Suprapubic skin (tissue), 4 donors: ENCODE data around the gene PTCHD1. TPM values are rescaled to one million over a fixed set of nuclear protein-coding genes. Genes with fewer than 3 reads are reported as not detected.

Source experiments
- DNase-seq, 2 donors: peaks; one replicate each; pipeline ENCODE4 v3.0.0-alpha.2; 2019; ENCODE audit warnings: low spot score in 2 of 2
- H3K27ac ChIP-seq: fragments of 200-600 bp; sonication (generic); one replicate; pipeline ENCODE4 v1.5.1; 2019
- H3K27me3 ChIP-seq: fragments of 200-600 bp; sonication (generic); one replicate; pipeline ENCODE4 v1.5.1; 2019
- H3K36me3 ChIP-seq: fragments of 200-600 bp; sonication (generic); one replicate; pipeline ENCODE4 v1.5.1; 2019
- H3K4me1 ChIP-seq: fragments of 200-600 bp; sonication (generic); one replicate; pipeline ENCODE4 v1.5.1; 2019
- H3K4me3 ChIP-seq: fragments of 200-600 bp; sonication (generic); one replicate; pipeline ENCODE4 v1.5.1; 2019; ENCODE audit warnings: mild to moderate bottlenecking
- H3K9me3 ChIP-seq: fragments of 200-600 bp; sonication (generic); one replicate; pipeline ENCODE4 v1.5.1; 2019
- EP300 ChIP-seq: sonication (generic); formaldehyde crosslinking; IDR thresholded peaks from one replicate; pipeline ENCODE4 v1.6.1; 2017; ENCODE audit warnings: antibody characterized with exemption
- POLR2A ChIP-seq, 2 donors: fragments of 450-650 bp; IDR thresholded peaks; one replicate each; pipeline ENCODE4 v1.6.1; 2017; ENCODE audit warnings: antibody characterized with exemption in 2 of 2, mild to moderate bottlenecking in 2 of 2, moderate library complexity in 2 of 2
- POLR2AphosphoS5 ChIP-seq, 3 donors: sonication (generic); formaldehyde crosslinking; IDR thresholded peaks; one replicate each; pipeline ENCODE4 v1.6.1; 2017; ENCODE audit warnings: antibody characterized with exemption in 3 of 3
- WGBS: methylation state at CpG from one replicate; pipeline ENCODE4 v1.1.5; 2018; 5-methylcytosine and 5-hydroxymethylcytosine counted together
- total RNA-seq, 4 donors: library from RNA; depleted of rRNA; stranded (reverse); fragments of >200 nt; gene quantifications; one replicate each; pipeline ENCODE4 v1.1.0, GENCODE V29; 2016
- TF ChIP-seq, protein P1 (sequence below), 2 donors: fragments of 200-600 bp in 1 of 2; fragments of 450-650 bp in 1 of 2; sonication (generic) in 1 of 2; IDR thresholded peaks; one replicate each; pipeline ENCODE4 v1.5.1; 2016 to 2019; ENCODE audit warnings: antibody characterized with exemption in 2 of 2, mild to moderate bottlenecking in 1 of 2, moderate library complexity in 1 of 2

Gene PTCHD1
- total RNA-seq, 4 donors from 2014 or later, result 0.13 to 0.32 (median 0.26) TPM; not detected in 1

GRCh38 chrX:23434356-23434884 is 99.8 kb downstream of the PTCHD1 start:
- H3K36me3 ChIP-seq, result no peaks in the 10 kb centered on the region
- H3K4me3 ChIP-seq, result no peak overlapping the region
- TF ChIP-seq EP300 (no peak), POLR2AphosphoS5 (IDR thresholded peaks at IDR 0.05) (no peak), POLR2A (IDR thresholded peaks at IDR 0.05) (no peak)
- TF ChIP-seq, protein P1, sequence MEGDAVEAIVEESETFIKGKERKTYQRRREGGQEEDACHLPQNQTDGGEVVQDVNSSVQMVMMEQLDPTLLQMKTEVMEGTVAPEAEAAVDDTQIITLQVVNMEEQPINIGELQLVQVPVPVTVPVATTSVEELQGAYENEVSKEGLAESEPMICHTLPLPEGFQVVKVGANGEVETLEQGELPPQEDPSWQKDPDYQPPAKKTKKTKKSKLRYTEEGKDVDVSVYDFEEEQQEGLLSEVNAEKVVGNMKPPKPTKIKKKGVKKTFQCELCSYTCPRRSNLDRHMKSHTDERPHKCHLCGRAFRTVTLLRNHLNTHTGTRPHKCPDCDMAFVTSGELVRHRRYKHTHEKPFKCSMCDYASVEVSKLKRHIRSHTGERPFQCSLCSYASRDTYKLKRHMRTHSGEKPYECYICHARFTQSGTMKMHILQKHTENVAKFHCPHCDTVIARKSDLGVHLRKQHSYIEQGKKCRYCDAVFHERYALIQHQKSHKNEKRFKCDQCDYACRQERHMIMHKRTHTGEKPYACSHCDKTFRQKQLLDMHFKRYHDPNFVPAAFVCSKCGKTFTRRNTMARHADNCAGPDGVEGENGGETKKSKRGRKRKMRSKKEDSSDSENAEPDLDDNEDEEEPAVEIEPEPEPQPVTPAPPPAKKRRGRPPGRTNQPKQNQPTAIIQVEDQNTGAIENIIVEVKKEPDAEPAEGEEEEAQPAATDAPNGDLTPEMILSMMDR (IDR thresholded peaks at IDR 0.05), result no peak
- H3K27me3 ChIP-seq, result no peaks in the 10 kb centered on the region
- WGBS, result 49% methylated on average over 3 of the region's 3 CpGs
- no peaks in the 10 kb centered on the region for H3K9me3 ChIP-seq
- H3K4me1 ChIP-seq, result no peaks in the 10 kb centered on the region
- H3K27ac ChIP-seq, result no peak overlapping the region
- DNase-seq, result peak; percentile 74 to 81

GRCh38 chrX:23435108-23435507 is 100.5 kb downstream of the PTCHD1 start:
- H3K27me3 ChIP-seq, result no peaks in the 10 kb centered on the region
- H3K27ac ChIP-seq, result no peak overlapping the region
- TF ChIP-seq, protein P1 (IDR thresholded peaks at IDR 0.05), result no peak
- TF ChIP-seq EP300 (no peak), POLR2A (IDR thresholded peaks at IDR 0.05) (no peak), POLR2AphosphoS5 (IDR thresholded peaks at IDR 0.05) (no peak)
- no peak overlapping the region for H3K4me3 ChIP-seq
- H3K9me3 ChIP-seq, result no peaks in the 10 kb centered on the region
- DNase-seq, result no peak
- WGBS, result 67% methylated on average over 1 of the region's 1 CpG
- H3K36me3 ChIP-seq, result no peaks in the 10 kb centered on the region
- H3K4me1 ChIP-seq, result no peaks in the 10 kb centered on the region

GRCh38 chrX:23435575-23435974 is 100.9 kb downstream of the PTCHD1 start:
- WGBS, result 95% methylated on average over 2 of the region's 2 CpGs
- Histone ChIP-seq H3K4me1 (no peaks in the 10 kb centered on the region), H3K4me3 (no peak overlapping the region), H3K27ac (no peak overlapping the region), H3K36me3 (no peaks in the 10 kb centered on the region), H3K9me3 (no peaks in the 10 kb centered on the region), H3K27me3 (no peaks in the 10 kb centered on the region)
- DNase-seq, result no peak
- TF ChIP-seq POLR2AphosphoS5 (IDR thresholded peaks at IDR 0.05), result no peak
- TF ChIP-seq, protein P1 (IDR thresholded peaks at IDR 0.05), result no peak
- no peak for TF ChIP-seq POLR2A (IDR thresholded peaks at IDR 0.05)
- TF ChIP-seq EP300, result no peak

- Histone ChIP-seq H3K27me3 (no peaks in the 10 kb centered on the region), H3K4me3 (no peak overlapping the region), H3K27ac (no peak overlapping the region), H3K4me1 (no peaks in the 10 kb centered on the region), H3K9me3 (no peaks in the 10 kb centered on the region), H3K36me3 (no peaks in the 10 kb centered on the region)
- no CpG with 5 or more reads among the region's 1 CpG for WGBS
- DNase-seq, result no peak
- TF ChIP-seq POLR2A (IDR thresholded peaks at IDR 0.05) (no peak), POLR2AphosphoS5 (IDR thresholded peaks at IDR 0.05) (no peak), EP300 (no peak)
- TF ChIP-seq, protein P1 (IDR thresholded peaks at IDR 0.05), result no peak
These were observed 102.2 kb downstream of the PTCHD1 start for GRCh38 chrX:23436875-23437274.

GRCh38 chrX:23451266-23451665 is 116.6 kb downstream of the PTCHD1 start:
- Histone ChIP-seq H3K9me3 (no peaks in the 10 kb centered on the region), H3K27ac (no peak overlapping the region), H3K36me3 (no peaks in the 10 kb centered on the region), H3K27me3 (no peaks in the 10 kb centered on the region), H3K4me1 (no peaks in the 10 kb centered on the region), H3K4me3 (no peak overlapping the region)
- TF ChIP-seq EP300, result no peak
- 46% methylated on average over 3 of the region's 3 CpGs for WGBS
- no peak for DNase-seq
